SKM-1 (cell line): ENCODE measurements around the gene SLCO3A1.

Experiments
- DNase-seq: peaks from one replicate; lab custom pipeline; 2025; ENCODE audit not compliant: unreplicated experiment; lab: John Stamatoyannopoulos, UW

Gene SLCO3A1

GRCh38 chr15:92153620-92154019, 300.1 kb downstream of the SLCO3A1 start:
- DNase-seq = no peak

DNA sequence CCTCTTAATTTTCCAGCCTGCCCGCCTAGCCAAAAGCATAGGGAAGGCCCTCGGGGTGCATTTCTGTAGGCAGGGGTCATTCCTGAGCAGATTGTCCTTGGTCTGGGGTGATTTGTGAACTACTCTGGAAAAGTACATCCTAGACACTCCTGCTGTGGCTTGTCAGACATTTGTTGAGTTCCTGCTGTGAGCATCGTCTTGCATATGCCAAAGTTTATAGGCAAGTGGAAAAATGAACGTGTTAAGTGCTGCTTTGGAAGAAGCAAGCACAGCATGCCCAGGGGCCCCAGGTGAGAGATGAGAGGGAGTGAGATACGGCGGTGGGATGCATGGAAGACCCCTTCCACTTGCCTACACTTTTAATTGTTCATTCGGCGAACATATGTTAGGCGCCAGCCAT, 302.4 kb downstream of the SLCO3A1 start:
- DNase-seq = no peak

GRCh38 chr15:92157666-92158298, 304.3 kb downstream of the SLCO3A1 start:
- no peak for DNase-seq

DNA sequence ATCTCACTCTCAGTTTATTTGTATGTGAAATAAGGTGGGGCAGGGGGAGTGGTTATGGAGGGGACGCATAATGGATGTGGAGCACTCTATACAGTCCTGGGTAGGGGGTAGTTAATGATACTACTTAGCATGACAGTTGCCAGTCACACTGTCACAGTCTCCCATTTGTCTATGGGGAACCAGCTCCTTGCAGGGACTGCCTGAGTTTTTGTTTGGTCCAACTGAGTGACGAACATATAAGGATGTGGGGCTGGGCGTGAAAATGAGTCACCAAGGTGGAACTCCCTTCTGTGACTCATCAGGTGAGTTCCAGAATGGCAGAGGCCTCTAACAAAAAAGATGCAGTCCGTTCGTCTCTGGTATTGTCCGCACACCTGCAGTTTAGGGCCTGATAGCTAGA, 304.9 kb downstream of the SLCO3A1 start:
- DNase-seq = no peak

DNA sequence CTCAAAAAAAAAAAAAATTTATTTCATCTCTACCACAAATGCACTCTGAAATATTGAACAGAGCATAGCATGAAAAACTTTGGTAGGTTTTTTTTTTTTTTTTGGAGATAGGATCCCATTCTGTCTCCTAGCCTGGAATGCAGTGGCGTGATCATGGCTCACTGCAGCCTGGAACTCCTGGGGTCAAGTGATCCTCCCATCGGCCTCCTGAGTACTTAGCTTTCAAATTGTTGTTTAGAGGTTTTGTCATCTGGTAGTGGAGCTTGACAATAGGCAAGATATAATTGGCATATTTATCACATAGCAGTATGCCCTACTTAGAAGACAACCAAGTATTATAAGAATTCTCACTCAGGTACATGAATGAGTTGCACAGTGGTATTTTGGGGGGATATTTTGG, 306.0 kb downstream of the SLCO3A1 start:
- no peak for DNase-seq

- DNase-seq = no peak
These were observed 306.7 kb downstream of the SLCO3A1 start for GRCh38 chr15:92159906-92160841.

DNA sequence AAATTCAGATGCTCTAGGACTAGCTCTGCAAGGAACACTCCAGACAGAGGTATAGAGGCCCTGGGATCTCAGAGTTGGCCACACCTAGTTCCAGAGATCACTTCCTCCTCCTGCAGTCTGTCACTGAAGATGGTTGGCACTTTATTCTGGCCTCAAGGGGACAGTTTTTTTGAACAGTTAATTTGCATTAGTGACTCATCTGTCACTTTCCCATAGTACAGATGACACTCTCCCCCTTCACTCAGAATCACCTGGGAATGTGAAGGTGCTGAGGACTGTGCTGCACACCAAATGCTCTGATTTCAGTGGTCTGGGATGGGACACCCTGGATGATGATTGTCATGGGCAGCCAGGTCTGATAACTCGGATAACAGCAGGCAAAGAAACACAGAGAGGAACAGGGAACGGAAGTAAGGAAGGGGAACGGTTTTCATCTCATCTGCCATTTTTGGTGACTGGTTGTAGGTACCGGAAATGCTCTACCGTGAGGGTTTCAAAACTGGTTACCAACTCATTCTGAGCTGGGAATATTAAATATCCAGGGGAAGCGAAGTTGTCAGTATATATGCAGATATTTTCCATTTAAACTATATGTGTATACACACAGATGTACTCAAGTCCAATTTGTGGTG, 307.6 kb downstream of the SLCO3A1 start:
- no peak for DNase-seq

GRCh38 chr15:92162657-92163056, 309.1 kb downstream of the SLCO3A1 start:
- DNase-seq = no peak

DNA sequence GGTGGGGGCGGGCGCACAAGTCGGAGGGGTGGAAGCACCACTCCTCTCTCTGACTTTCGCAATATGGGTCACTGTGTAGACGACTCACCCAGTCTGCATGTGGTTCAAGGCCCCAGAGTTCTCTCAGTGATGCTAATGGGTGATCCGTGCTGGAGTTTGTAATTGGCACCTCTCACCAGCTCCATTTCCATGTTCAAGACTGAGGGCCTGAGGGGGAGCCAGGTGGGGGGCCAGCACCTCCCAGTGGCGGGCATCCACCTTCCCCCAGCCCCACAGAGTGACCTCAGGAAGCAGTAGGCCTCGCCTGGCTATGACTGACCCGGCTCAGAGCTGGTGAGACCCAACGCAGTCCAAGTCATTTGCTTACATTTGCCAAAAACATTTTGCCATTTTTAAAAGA, 310.1 kb downstream of the SLCO3A1 start:
- no peak for DNase-seq

DNA sequence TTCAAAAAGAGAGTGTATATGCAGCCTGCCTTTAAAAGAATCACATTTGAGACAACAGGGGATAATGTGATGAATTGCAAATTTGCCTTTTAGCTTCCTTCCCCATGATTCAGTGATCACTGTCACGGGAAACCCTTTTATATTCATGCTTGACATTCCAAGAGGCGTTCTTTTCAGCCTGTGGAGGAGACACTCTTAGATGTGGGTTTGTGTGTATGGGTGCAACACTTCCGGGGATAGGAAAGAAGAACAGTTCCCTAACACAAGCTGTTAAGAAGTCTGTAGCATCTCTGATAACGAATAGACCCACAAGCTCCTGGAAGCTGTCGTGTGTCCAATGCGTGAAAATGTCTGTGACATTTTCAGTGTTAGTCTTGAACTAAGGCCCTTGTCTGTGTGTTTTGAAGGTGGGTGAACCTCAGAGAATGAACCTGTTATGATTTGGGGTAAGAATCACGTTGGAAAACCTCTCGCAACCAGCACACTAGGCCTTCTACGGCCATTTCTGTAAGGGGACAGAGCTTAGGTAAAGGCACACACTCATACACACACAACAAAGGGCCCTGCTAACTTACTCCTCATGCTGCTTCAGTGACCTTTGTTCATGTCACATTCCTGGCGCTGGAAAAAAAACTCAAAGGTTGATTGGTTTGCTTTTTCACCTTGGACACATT, 311.0 kb downstream of the SLCO3A1 start:
- DNase-seq = no peak

DNA sequence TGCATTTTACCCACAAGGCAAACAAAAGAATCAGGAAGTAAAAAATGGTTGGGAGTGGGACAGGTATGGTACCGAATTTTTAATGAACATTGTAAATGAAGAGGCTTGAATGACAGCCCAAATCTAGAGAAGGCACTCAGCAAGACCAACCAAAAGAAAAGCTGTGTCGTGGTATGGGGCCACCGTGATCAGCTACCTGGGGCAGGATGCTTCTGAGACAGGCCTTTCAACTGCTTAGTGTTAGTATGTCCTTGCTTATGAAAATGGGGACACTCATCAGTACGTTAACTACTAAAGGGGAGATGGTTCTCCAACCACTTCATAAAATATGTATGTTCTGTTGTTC, 311.5 kb downstream of the SLCO3A1 start:
- no peak for DNase-seq

DNA sequence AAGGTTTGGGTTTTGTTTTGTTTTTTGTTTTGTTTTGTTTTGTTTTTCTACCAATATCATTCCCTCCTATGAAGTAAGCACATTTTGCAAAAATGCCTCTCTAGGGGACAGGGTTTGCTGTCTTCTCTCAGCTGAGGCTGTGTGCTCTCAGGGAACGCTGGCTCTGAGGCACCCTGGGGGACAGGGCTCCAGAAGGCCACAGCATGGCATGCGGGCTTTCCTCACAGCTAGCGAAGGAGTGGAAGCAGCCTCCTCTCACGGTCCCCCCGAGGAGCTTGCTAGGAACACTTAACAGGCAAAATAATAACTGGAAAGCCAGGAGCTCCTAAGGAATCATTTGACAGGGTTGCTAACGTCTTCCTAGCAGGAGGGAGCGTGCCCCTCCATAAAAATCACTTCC, 312.5 kb downstream of the SLCO3A1 start:
- DNase-seq = no peak

DNA sequence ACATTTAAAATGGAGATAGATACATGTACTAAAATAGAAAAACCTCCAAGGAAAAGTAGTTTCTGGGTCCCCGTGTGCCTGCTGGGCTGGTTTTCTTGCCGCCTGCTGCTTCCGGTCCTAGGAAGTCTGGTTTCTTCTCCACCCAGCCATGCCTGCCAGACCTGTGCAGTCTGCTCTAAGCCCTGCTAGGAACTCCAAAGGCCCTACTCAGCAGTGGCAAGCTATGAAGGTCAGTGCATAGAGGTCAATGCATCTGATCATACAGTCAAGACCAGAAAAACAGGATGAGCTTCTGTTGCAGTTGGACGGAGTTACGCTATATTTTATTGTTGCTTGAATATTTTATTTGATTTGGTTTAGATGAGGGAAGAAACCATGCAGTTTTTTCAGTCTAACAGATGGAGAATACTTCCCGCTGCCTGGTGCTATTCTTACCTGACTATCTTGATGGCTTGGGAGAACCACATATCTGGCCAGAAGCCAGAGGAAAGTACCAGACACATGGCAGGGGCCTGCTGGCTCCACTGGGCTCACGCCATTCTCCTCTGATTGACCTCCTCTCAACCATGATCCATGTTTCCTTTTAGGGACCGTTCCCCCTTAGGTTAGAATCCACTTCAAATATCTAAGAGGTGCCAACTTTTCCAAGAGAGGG, 313.4 kb downstream of the SLCO3A1 start:
- no peak for DNase-seq

DNA sequence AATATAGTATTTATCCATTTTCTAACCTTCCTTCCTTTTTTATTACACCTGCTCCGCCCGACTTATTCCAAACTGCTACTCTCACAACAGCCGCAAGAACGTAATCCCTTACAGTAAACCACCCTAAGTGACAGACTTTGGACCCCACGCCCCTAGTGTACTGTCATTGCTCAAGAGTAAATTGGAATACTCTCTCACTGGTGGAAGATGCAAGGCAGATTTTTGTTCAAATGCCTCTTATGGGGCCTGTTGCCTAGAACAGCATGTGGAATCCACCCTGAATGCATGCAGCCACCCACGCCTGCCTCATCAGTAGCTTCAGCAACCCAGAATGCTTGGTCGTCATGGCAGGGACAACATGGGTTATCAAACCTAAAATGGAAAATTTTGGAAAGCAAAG, 313.9 kb downstream of the SLCO3A1 start:
- DNase-seq = no peak

- DNase-seq = no peak
These were observed 314.7 kb downstream of the SLCO3A1 start for GRCh38 chr15:92168066-92168683.

DNA sequence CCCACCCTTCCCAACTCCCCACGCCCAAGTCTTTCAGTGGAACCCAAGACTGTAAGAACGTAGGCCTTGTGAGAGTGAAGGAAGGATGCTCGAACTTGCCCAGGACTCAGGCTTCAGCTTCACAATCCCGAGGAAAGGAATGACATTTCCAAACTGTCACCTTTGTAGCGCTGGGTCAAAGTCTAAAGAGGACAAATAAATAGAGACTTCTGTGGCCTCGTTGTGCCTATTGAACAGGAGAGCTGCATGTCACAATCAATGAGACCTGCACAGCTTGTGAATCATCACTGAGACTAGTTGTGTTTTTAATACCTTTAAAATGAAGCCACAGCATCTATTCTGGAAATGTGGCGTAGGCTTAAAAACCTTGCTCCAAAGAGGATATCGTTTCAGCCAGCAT, 317.4 kb downstream of the SLCO3A1 start:
- DNase-seq = no peak

GRCh38 chr15:92178911-92179310, 325.4 kb downstream of the SLCO3A1 start:
- no peak for DNase-seq

- DNase-seq = no peak
These were observed 330.6 kb downstream of the SLCO3A1 start for GRCh38 chr15:92184142-92184541.

GRCh38 chr15:92184679-92185230, 331.2 kb downstream of the SLCO3A1 start:
- DNase-seq = no peak

DNA sequence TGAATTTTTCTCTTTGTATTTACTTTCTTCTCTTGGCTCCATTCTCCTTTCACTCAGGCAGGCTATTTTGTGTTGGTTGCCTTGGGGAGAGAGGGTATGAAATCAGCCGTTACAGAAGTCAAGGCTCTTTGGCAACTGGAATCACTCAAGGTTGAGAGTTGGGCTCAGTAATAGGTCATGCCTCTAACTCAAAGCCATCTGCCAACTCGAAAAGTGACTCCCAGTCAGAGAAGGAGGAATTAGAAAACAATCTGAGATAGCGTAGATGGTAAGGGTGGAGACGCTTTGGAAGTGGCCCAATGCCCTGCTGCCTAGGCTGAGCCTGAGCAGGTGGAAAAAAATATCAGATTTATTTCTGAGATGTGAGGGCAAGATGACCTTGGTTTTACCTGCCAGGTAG, 334.5 kb downstream of the SLCO3A1 start:
- no peak for DNase-seq
